ENCODE data around the gene FAM161B.

The FAM161B gene

GRCh38 chr14:73949752-73950734 is at the start of gene FAM161B, which contains the start of gene COQ6:
Gene FAM161B (minus strand): TSS chr14:73950094. CDS start chr14:73950026, 68 bp downstream.
Gene COQ6 (plus strand): TSS chr14:73950302. CDS start chr14:73950333, 31 bp downstream.
- peak; percentile 89 for DNase-seq (ENCODE audit: extremely low spot score)
- ChIA-PET CTCF (interaction anchor here (0.5 to 1.3 kb wide), 4 partner anchors 11 to 344 kb away, joined by 3 to 5 read pairs (median 4); no protein-coding TSS in a partner anchor), POLR2A (interaction anchor here (0.6 to 1.3 kb wide), 14 partner anchors 8 to 218 kb away, joined by 3 to 11 read pairs (median 3); partner anchors contain the start of genes BBOF1, ENTPD5 and ZNF410)

DNA sequence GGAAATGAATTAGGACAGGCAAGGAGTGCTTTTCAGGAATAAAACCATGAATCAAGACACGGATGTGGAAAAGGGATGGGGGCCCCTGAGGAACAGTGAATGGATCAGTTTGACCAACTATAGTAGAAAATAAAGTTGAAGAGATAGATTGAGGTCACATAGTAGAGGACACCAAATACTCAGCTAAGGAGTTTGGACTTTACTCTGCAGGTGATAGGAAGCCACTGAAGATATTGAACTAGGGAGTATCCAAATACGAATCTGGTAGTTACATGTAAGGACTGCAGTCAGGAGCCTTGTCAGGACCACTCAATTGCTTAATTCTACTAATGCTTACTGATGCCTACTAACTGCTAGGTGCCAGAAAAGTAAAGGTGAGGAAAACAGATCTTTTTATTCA is 48.8 kb upstream of the FAM161B start:
- POLR2A ChIA-PET, result interaction anchor here (0.6 kb wide), 1 partner anchor 410 kb away, joined by 4 read pairs; no protein-coding TSS in a partner anchor
- DNase-seq (ENCODE audit: extremely low spot score), result no peak
- CTCF ChIA-PET, result interaction anchor here (0.6 kb wide), 1 partner anchor 23 kb away, joined by 3 read pairs; no protein-coding TSS in a partner anchor
- no peak for TF ChIP-seq ELF4 (IDR thresholded peaks at IDR 0.05)
- TF ChIP-seq ARNT (IDR thresholded peaks at IDR 0.05), result no peak
- TF ChIP-seq TARDBP (IDR thresholded peaks at IDR 0.05), result no peak
- TF ChIP-seq BHLHE40 (IDR thresholded peaks at IDR 0.05; ENCODE audit: borderline replicate concordance), result no peak
- no peak for TF ChIP-seq L3MBTL2 (conservative IDR thresholded peaks at IDR 0.05)
- no peak for TF ChIP-seq SP1 (IDR thresholded peaks at IDR 0.05)
- TF ChIP-seq HDGF (IDR thresholded peaks at IDR 0.05; ENCODE audit: borderline replicate concordance), result no peak
- TF ChIP-seq FOXK2 (IDR thresholded peaks at IDR 0.05), result no peak
- TF ChIP-seq, protein P1, sequence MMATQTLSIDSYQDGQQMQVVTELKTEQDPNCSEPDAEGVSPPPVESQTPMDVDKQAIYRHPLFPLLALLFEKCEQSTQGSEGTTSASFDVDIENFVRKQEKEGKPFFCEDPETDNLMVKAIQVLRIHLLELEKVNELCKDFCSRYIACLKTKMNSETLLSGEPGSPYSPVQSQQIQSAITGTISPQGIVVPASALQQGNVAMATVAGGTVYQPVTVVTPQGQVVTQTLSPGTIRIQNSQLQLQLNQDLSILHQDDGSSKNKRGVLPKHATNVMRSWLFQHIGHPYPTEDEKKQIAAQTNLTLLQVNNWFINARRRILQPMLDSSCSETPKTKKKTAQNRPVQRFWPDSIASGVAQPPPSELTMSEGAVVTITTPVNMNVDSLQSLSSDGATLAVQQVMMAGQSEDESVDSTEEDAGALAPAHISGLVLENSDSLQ (IDR thresholded peaks at IDR 0.05), result no peak
- TF ChIP-seq FOXA1 (IDR thresholded peaks at IDR 0.05), result no peak
- TF ChIP-seq ZNF384 (IDR thresholded peaks at IDR 0.05), result no peak
- no peak for TF ChIP-seq CTBP1 (IDR thresholded peaks at IDR 0.05; ENCODE audit: borderline replicate concordance)
- TF ChIP-seq FOXM1 (IDR thresholded peaks at IDR 0.05; ENCODE audit: borderline replicate concordance), result no peak
- no peak for TF ChIP-seq NFRKB (IDR thresholded peaks at IDR 0.05)
- no peak for TF ChIP-seq SUZ12 (IDR thresholded peaks at IDR 0.05)
- TF ChIP-seq LEF1 (IDR thresholded peaks at IDR 0.05; ENCODE audit: borderline replicate concordance), result no peak

More at GRCh38 chr14:73949752-73950734, at the start of gene FAM161B, which contains the start of gene COQ6:
- 0 out of 2 replicates have a peak, but pooled peaks have one; percentile 27 for TF ChIP-seq HDGF (IDR thresholded peaks at IDR 0.05; ENCODE audit: borderline replicate concordance)
- TF ChIP-seq, protein P1 (IDR thresholded peaks at IDR 0.05), result peak; percentile 82
- peak; percentile 75 for TF ChIP-seq ELF4 (IDR thresholded peaks at IDR 0.05)
- no peak for TF ChIP-seq TARDBP (IDR thresholded peaks at IDR 0.05)
- no peak for TF ChIP-seq ZNF384 (IDR thresholded peaks at IDR 0.05)
- no peak for TF ChIP-seq FOXK2 (IDR thresholded peaks at IDR 0.05)
- no peak for TF ChIP-seq CTBP1 (IDR thresholded peaks at IDR 0.05; ENCODE audit: borderline replicate concordance)
- TF ChIP-seq L3MBTL2 (conservative IDR thresholded peaks at IDR 0.05), result peak; percentile 70; the same call in 1 of the 2 replicates

- ChIA-PET CTCF (interaction anchor here (0.5 kb wide), 1 partner anchor 833 kb away, joined by 3 read pairs; no protein-coding TSS in a partner anchor), POLR2A (no interaction called here)
- DNase-seq (ENCODE audit: extremely low spot score), result no peak
- no peak for TF ChIP-seq FOXK2 (IDR thresholded peaks at IDR 0.05)
- no peak for TF ChIP-seq NFRKB (IDR thresholded peaks at IDR 0.05)
- no peak for TF ChIP-seq CTBP1 (IDR thresholded peaks at IDR 0.05; ENCODE audit: borderline replicate concordance)
- no peak for TF ChIP-seq FOXM1 (IDR thresholded peaks at IDR 0.05; ENCODE audit: borderline replicate concordance)
- TF ChIP-seq ELF4 (IDR thresholded peaks at IDR 0.05), result no peak
- no peak for TF ChIP-seq ARNT (IDR thresholded peaks at IDR 0.05)
- TF ChIP-seq FOXA1 (IDR thresholded peaks at IDR 0.05), result no peak
- no peak for TF ChIP-seq SUZ12 (IDR thresholded peaks at IDR 0.05)
- no peak for TF ChIP-seq LEF1 (IDR thresholded peaks at IDR 0.05; ENCODE audit: borderline replicate concordance)
- no peak for TF ChIP-seq BHLHE40 (IDR thresholded peaks at IDR 0.05; ENCODE audit: borderline replicate concordance)
- TF ChIP-seq HDGF (IDR thresholded peaks at IDR 0.05; ENCODE audit: borderline replicate concordance), result no peak
- no peak for TF ChIP-seq TARDBP (IDR thresholded peaks at IDR 0.05)
- TF ChIP-seq L3MBTL2 (conservative IDR thresholded peaks at IDR 0.05), result no peak
- TF ChIP-seq, protein P1 (IDR thresholded peaks at IDR 0.05), result no peak
- TF ChIP-seq ZNF384 (IDR thresholded peaks at IDR 0.05), result no peak
Measured at GRCh38 chr14:73997944-73998447, 48.1 kb upstream of the FAM161B start.

DNA sequence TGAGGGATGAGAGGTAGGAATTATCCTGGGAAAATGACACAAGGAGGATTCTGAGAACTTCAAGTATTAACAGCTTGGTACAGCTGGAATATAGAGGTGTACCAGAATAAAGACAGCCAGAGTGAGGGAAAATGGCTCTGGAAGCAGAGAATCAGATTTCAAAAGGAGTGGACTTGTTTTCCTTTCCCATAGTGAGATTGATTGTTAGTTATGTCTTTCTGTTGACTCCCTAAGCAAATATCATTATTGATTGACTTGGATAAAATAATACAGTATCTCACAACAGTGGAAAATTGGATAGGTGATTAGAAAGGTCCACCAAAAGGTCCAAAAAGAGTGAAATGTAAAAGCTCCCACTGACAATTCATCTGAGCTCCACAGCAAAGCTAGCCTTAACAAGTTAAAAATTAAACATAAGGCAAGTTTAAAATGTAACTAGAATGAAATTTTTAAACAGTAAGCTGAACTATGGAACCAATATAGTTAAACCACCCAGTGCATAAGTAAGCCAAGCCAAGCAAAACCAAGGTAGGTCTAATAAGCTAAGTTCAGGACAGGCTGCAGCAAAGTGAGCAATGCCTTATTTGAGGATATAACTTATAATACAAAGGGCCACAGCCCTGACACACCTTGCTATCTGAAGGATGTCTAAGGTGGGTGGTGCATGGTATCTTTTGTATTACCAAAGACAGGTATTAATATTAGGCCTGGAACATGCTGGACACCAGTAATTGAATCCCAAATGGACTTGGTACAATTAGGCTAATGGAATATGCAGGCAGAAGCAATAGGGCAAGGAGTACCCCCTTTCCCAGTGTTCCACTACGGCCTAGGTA is 47.4 kb upstream of the FAM161B start:
- CTCF ChIA-PET, result interaction anchor here (0.5 kb wide), 1 partner anchor 834 kb away, joined by 3 read pairs; no protein-coding TSS in a partner anchor
- no peak for DNase-seq (ENCODE audit: extremely low spot score)
- TF ChIP-seq ELF4 (IDR thresholded peaks at IDR 0.05), result no peak
- no peak for TF ChIP-seq FOXA1 (IDR thresholded peaks at IDR 0.05)
- POLR2A ChIA-PET, result no interaction called here

DNA sequence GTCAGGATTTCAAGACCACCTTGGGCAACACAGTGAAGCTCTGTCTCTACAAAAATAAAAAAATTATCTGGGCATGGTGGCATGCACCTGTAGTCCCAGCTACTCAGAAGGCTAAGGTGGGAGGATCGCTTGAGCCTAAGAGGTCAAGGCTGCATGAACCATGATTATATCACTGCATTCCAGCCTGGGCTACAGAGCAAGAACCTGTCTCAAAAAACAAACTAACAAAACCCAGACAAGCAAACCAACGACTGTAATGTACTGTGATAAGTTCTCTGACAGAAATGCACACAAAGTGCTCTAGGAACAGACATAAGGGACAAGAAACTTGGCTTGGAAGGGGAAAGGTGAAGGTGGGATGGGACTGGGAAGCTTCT is 46.8 kb upstream of the FAM161B start:
- CTCF ChIA-PET, result no interaction called here
- DNase-seq (ENCODE audit: extremely low spot score), result no peak
- POLR2A ChIA-PET, result no interaction called here
- no peak for TF ChIP-seq TARDBP (IDR thresholded peaks at IDR 0.05)
- no peak for TF ChIP-seq HDGF (IDR thresholded peaks at IDR 0.05; ENCODE audit: borderline replicate concordance)
- TF ChIP-seq SP1 (IDR thresholded peaks at IDR 0.05), result no peak
- no peak for TF ChIP-seq L3MBTL2 (conservative IDR thresholded peaks at IDR 0.05)
- no peak for TF ChIP-seq NFRKB (IDR thresholded peaks at IDR 0.05)

Measured in HEK293T (cell line).